Osteoblast (primary cell): ENCODE measurements around the gene HOXA3. TPM values are rescaled to one million over a fixed set of nuclear protein-coding genes. Genes with fewer than 3 reads are reported as not detected.

ENCODE experiments used
- DNase-seq: peaks from one replicate; pipeline ENCODE4 v3.0.0; 2011; ENCODE audit warnings: low spot score, mixed read lengths; ENCODE audit not compliant: insufficient read length; ENCODE audit errors: missing footprints
- H2AFZ ChIP-seq: 2 replicates; pipeline ENCODE4 v1.6.0; 2011; ENCODE audit warnings: mild to moderate bottlenecking, low read length
- H3K27ac ChIP-seq: 2 replicates; pipeline ENCODE4 v1.5.1; 2011; ENCODE audit warnings: mild to moderate bottlenecking, low read depth, low read length, moderate library complexity
- H3K27me3 ChIP-seq: 2 replicates; pipeline ENCODE4 v1.6.0; 2012; ENCODE audit warnings: mild to moderate bottlenecking, control low read depth, inconsistent platforms, low read length, moderate library complexity; ENCODE audit not compliant: insufficient read depth
- H3K36me3 ChIP-seq: 2 replicates; pipeline ENCODE4 v1.5.1; 2011; ENCODE audit warnings: mild to moderate bottlenecking, low read length, control low read depth, moderate library complexity; ENCODE audit not compliant: insufficient read depth
- H3K4me1 ChIP-seq: 2 replicates; pipeline ENCODE4 v1.5.1; 2011; ENCODE audit warnings: mild to moderate bottlenecking, low read length, control low read depth, moderate library complexity; ENCODE audit not compliant: insufficient read depth
- H3K4me2 ChIP-seq: 2 replicates; pipeline ENCODE4 v1.6.0; 2011; ENCODE audit warnings: mild to moderate bottlenecking, low read length; ENCODE audit not compliant: insufficient read depth
- H3K4me3 ChIP-seq: fragments of 200-600 bp; sonication (generic); 3 replicates; pipeline ENCODE4 v1.5.1; 2012; ENCODE audit warnings: mild to moderate bottlenecking, low read length, inconsistent platforms; ENCODE audit not compliant: insufficient read depth
- H3K79me2 ChIP-seq: 2 replicates; pipeline ENCODE4 v1.6.0; 2012; ENCODE audit warnings: mild to moderate bottlenecking, low read length, control low read depth, inconsistent platforms; ENCODE audit not compliant: insufficient read depth
- H3K9me3 ChIP-seq: 2 replicates; pipeline ENCODE4 v1.5.1; 2011; ENCODE audit warnings: low read depth, low read length, control low read depth
- H4K20me1 ChIP-seq: 2 replicates; pipeline ENCODE4 v1.6.0; 2012; ENCODE audit warnings: mild to moderate bottlenecking, low read length, control low read depth; ENCODE audit not compliant: insufficient read depth
- total RNA-seq: library from RNA; depleted of rRNA; stranded (reverse); fragments of >200 nt; gene quantifications from 2 replicates; pipeline ENCODE4 v1.2.3, GENCODE V29; 2012
- TF ChIP-seq, protein P1 (sequence below): IDR thresholded peaks from 2 replicates; pipeline ENCODE4 v1.5.1; 2011; ENCODE audit warnings: mild to moderate bottlenecking, low read depth, low read length, moderate library complexity; ENCODE audit errors: extremely low read depth

The HOXA3 gene
- total RNA-seq, 1 donor, result 4.0 TPM

DNA sequence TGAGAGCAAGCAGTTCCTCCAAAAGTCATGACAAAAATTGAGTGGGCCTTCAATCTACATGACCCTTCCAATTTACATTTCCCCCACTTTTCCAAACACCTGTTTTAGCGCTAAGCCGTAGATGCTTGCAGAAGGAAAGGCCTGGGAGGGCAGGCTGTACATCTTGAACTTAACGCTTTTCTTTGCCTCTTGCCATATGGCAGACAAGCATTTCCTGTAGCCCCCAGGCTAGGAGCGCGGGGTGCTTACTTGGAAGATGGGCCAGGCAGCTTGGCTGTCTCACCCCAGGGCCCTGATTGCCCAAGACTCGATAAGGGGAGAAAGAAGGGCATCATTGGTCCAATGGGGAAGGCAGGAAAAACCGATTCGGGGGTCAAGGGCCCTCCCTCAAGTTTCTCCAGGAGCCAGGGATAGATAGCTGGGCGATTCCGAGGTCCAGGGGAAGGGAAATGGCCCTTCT, 20.0 kb upstream of the HOXA3 start:
- no peak overlapping the region for H2AFZ ChIP-seq
- H3K27me3 ChIP-seq, result no peaks in the 10 kb centered on the region
- peak overlapping the region; percentile 75 for H3K4me3 ChIP-seq
- H3K9me3 ChIP-seq, result no peaks in the 10 kb centered on the region
- peak; percentile 79 for DNase-seq
- peaks cover 100% of the 10 kb centered on the region for H3K79me2 ChIP-seq
- TF ChIP-seq, protein P1, sequence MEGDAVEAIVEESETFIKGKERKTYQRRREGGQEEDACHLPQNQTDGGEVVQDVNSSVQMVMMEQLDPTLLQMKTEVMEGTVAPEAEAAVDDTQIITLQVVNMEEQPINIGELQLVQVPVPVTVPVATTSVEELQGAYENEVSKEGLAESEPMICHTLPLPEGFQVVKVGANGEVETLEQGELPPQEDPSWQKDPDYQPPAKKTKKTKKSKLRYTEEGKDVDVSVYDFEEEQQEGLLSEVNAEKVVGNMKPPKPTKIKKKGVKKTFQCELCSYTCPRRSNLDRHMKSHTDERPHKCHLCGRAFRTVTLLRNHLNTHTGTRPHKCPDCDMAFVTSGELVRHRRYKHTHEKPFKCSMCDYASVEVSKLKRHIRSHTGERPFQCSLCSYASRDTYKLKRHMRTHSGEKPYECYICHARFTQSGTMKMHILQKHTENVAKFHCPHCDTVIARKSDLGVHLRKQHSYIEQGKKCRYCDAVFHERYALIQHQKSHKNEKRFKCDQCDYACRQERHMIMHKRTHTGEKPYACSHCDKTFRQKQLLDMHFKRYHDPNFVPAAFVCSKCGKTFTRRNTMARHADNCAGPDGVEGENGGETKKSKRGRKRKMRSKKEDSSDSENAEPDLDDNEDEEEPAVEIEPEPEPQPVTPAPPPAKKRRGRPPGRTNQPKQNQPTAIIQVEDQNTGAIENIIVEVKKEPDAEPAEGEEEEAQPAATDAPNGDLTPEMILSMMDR, result no peak
- peaks cover 18% of the 10 kb centered on the region for H3K36me3 ChIP-seq
- peak overlapping the region; percentile 76 for H3K27ac ChIP-seq
- peaks cover 7% of the 10 kb centered on the region for H4K20me1 ChIP-seq
- H3K4me2 ChIP-seq, result peak overlapping the region; percentile 99
- peaks cover 44% of the 10 kb centered on the region for H3K4me1 ChIP-seq

DNA sequence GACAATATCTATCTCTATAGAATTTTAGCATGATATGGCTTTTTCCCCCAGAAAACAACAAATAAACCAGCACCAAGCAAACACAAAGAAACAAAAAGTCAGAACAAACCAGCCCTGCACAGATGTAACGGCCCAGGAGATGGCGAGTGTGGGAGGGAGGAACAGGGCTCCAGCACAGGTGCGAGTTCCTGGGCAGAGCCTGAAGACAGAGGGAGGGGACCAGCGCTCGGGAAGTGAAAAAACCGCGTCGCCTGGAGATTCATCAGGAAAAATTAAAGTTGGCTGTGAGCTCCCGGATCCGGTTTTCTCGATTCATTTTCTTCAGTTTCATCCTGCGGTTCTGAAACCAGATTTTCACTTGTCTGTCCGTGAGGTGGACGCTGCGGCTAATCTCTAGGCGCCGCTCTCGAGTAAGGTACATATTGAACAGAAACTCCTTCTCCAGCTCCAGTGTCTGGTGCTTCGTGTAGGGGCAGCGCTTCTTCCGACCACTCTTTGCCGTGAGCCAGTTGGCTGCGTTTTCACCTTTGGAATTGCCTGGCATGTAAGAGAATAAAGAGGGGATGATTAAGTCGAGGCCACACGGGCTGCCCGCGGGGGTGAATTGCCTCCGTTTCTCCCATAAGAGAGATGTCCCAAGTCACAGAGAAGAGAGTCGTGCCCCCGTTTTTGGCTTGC, 19.4 kb upstream of the HOXA3 start:
- Histone ChIP-seq H3K27ac (peak overlapping the region; percentile 76), H3K4me2 (peak overlapping the region; percentile 99), H3K4me1 (peaks cover 44% of the 10 kb centered on the region), H3K27me3 (no peaks in the 10 kb centered on the region), H3K79me2 (peaks cover 100% of the 10 kb centered on the region), H3K4me3 (peak overlapping the region; percentile 75), H3K36me3 (peaks cover 18% of the 10 kb centered on the region), H4K20me1 (peaks cover 7% of the 10 kb centered on the region), H3K9me3 (no peaks in the 10 kb centered on the region), H2AFZ (no peak overlapping the region)
- DNase-seq, result peak; percentile 80
- TF ChIP-seq, protein P1, result no peak

DNA sequence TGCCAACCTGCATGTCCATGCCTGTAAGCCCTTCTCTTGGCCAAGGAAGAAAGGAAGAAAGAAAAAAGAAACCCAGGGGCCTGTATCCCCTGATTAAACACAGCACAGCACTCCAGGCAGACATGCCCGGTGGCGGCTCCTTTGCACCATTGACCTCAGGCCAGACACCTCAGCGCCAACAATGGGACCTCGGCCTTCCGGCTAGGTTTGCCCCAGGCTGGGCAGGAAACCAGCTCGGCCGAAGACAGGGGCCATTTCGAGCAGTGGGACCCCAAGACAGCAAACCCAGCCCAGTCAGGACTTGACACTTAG, 18.9 kb upstream of the HOXA3 start:
- no peak for DNase-seq
- H3K27me3 ChIP-seq, result no peaks in the 10 kb centered on the region

More for the DNA sequence above, 18.9 kb upstream of the HOXA3 start:
- peak overlapping the region; percentile 75 for H3K4me3 ChIP-seq
- TF ChIP-seq, protein P1, result no peak
- peaks cover 7% of the 10 kb centered on the region for H4K20me1 ChIP-seq
- no peaks in the 10 kb centered on the region for H3K9me3 ChIP-seq
- H3K36me3 ChIP-seq, result peaks cover 18% of the 10 kb centered on the region
- peak overlapping the region; percentile 76 for H3K27ac ChIP-seq
- peak overlapping the region; percentile 99 for H3K4me2 ChIP-seq
- peaks cover 43% of the 10 kb centered on the region for H3K4me1 ChIP-seq
- no peak overlapping the region for H2AFZ ChIP-seq
- H3K79me2 ChIP-seq, result peaks cover 100% of the 10 kb centered on the region
